ENCODE measurements around the gene GJA5.

Gene GJA5

GRCh38 chr1:147760481-147761260 is at the start of gene GJA5:
TSS of gene GJA5 (minus strand) at chr1:147760602. CDS start at chr1:147759238, 1,364 bp downstream.
- no peaks in the 10 kb centered on the region for H3K36me3 ChIP-seq (ENCODE audit: control insufficient read depth in 2 of 2, insufficient read depth in 2 of 2, low read length in 2 of 2)
- no peak within 1 kb of the TSS for H3K4me3 ChIP-seq (ENCODE audit: low read length in 2 of 2)
- H3K27me3 ChIP-seq (ENCODE audit: control insufficient read depth in 2 of 2, insufficient read depth in 2 of 2, low read length in 2 of 2) = no peaks in the 10 kb centered on the region
- no peaks in the 10 kb centered on the region for H3K4me1 ChIP-seq (ENCODE audit: control insufficient read depth in 2 of 2, insufficient read depth in 2 of 2, low read length in 2 of 2)
- no peak within 1 kb of the TSS for H3K27ac ChIP-seq (ENCODE audit: low read depth in 2 of 2, low read length in 2 of 2)
- H3K9ac ChIP-seq (ENCODE audit: low read depth in 1 of 2, low read length in 2 of 2) = no peak within 1 kb of the TSS
- H3K9me3 ChIP-seq (ENCODE audit: control insufficient read depth in 2 of 2, low read length in 2 of 2) = no peaks in the 10 kb centered on the region

DNA sequence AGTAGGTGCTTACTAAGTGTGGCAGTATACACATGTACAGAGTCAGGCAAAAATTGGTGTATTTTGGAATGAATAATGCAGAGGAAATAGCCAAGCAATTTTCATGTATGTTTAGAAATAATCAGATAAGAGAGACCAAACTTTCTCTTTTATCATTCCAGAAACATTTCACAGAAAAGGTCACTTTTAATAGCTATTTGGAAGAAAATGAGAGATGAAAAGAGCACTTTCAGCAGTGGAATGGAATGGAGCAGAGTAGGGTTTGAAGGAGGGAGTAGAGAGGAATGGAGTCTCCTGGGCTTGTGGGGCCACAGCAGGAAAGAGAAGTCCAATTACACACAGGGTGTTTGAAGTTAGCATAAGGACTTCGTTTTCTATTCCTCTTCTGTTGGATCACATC is 48.8 kb upstream of the GJA5 start:
- no peaks in the 10 kb centered on the region for H3K9me3 ChIP-seq (ENCODE audit: control insufficient read depth in 2 of 2, low read length in 2 of 2)
- no peak overlapping the region for H3K27ac ChIP-seq (ENCODE audit: low read depth in 2 of 2, low read length in 2 of 2)
- H3K4me1 ChIP-seq (ENCODE audit: control insufficient read depth in 2 of 2, insufficient read depth in 2 of 2, low read length in 2 of 2) = no peaks in the 10 kb centered on the region
- no peak overlapping the region for H3K9ac ChIP-seq (ENCODE audit: low read depth in 1 of 2, low read length in 2 of 2)
- H3K36me3 ChIP-seq (ENCODE audit: control insufficient read depth in 2 of 2, insufficient read depth in 2 of 2, low read length in 2 of 2) = no peaks in the 10 kb centered on the region
- no peaks in the 10 kb centered on the region for H3K27me3 ChIP-seq (ENCODE audit: control insufficient read depth in 2 of 2, insufficient read depth in 2 of 2, low read length in 2 of 2)
- no peak overlapping the region for H3K4me3 ChIP-seq (ENCODE audit: low read length in 2 of 2)

DNA sequence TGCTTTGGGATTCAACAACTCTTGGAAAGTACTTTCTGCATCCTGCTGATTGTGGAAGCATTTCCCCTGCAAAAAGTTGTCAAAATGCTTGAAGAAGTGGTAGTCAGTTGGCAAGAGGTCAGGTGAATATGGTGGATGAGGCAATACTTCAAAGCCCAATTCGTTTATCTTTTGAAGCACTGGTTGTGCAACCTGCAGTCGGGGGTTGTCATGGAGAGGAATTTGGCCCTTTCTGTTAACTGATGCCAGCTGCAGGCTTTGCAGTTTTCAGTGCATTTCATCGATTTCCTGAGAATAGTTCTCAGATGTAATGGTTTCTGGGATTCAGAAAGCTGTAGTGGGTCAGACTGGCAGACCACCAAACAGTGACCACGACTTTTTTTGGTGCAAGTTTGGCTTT is 47.6 kb upstream of the GJA5 start:
- H3K4me3 ChIP-seq (ENCODE audit: low read length in 2 of 2) = no peak overlapping the region
- H3K36me3 ChIP-seq (ENCODE audit: control insufficient read depth in 2 of 2, insufficient read depth in 2 of 2, low read length in 2 of 2) = no peaks in the 10 kb centered on the region
- no peaks in the 10 kb centered on the region for H3K4me1 ChIP-seq (ENCODE audit: control insufficient read depth in 2 of 2, insufficient read depth in 2 of 2, low read length in 2 of 2)
- no peak overlapping the region for H3K9ac ChIP-seq (ENCODE audit: low read depth in 1 of 2, low read length in 2 of 2)
- no peak overlapping the region for H3K27ac ChIP-seq (ENCODE audit: low read depth in 2 of 2, low read length in 2 of 2)
- H3K27me3 ChIP-seq (ENCODE audit: control insufficient read depth in 2 of 2, insufficient read depth in 2 of 2, low read length in 2 of 2) = no peaks in the 10 kb centered on the region
- H3K9me3 ChIP-seq (ENCODE audit: control insufficient read depth in 2 of 2, low read length in 2 of 2) = no peaks in the 10 kb centered on the region

DNA sequence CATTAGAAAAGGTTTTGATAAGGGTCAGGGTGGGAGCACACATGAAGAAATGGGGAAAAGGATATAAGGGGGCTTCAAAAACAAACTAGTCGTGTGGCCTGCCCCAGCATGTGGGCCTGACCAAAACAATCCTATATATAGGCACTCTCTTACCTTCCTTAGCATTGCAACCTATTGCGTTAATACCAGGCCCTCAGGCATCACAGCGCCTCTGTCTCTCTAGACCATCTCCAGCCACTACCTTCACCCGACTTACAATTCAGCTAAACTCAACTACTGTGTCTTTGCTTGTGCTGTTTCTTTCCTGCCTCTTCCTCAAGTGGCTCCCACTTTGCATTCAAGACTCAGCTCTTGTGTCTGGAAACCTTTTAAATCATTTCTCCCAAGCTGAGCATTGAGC is 47.0 kb upstream of the GJA5 start:
- Histone ChIP-seq H3K27me3 (ENCODE audit: control insufficient read depth in 2 of 2, insufficient read depth in 2 of 2, low read length in 2 of 2) (no peaks in the 10 kb centered on the region), H3K9ac (ENCODE audit: low read depth in 1 of 2, low read length in 2 of 2) (no peak overlapping the region), H3K9me3 (ENCODE audit: control insufficient read depth in 2 of 2, low read length in 2 of 2) (no peaks in the 10 kb centered on the region), H3K4me3 (ENCODE audit: low read length in 2 of 2) (no peak overlapping the region), H3K36me3 (ENCODE audit: control insufficient read depth in 2 of 2, insufficient read depth in 2 of 2, low read length in 2 of 2) (no peaks in the 10 kb centered on the region), H3K4me1 (ENCODE audit: control insufficient read depth in 2 of 2, insufficient read depth in 2 of 2, low read length in 2 of 2) (no peaks in the 10 kb centered on the region), H3K27ac (ENCODE audit: low read depth in 2 of 2, low read length in 2 of 2) (no peak overlapping the region)

DNA sequence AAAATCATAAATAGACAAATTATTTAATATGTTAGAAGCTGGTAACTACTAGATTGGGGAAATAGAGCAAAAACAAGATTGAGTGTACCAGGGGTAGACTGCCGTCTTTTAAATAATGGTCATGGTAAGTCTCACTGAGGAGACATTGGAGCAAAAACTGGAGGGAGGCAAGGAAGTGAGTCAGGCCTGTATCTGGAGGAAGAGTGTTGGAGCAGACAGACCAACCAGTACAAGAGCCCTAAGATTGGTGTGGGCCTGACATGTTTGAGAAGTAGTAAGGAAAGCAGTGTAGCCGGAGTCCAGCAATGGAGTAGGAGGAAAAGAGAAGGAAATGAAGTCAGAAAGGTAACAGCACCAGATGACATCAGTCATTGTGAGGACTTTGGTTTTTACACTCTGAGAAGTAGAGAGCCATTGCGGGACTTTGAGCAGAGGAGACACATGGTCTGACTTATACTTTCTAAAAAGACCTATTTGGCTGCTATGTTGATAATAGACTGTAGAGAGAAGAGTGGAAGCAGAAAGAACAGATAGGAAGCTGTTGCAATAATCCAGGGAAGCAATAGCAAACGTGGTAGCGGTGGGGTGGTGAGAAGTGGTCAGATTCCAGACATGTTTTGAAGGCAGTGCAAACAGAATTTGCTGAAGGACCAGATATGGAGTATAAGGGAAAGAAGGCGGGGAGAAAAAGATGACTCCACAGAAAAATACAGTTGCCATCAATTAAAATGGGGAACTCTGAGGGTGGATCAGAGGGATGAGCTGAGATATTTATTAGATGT is 44.7 kb upstream of the GJA5 start:
- H3K4me1 ChIP-seq (ENCODE audit: control insufficient read depth in 2 of 2, insufficient read depth in 2 of 2, low read length in 2 of 2) = no peaks in the 10 kb centered on the region
- no peak overlapping the region for H3K27ac ChIP-seq (ENCODE audit: low read depth in 2 of 2, low read length in 2 of 2)
- H3K27me3 ChIP-seq (ENCODE audit: control insufficient read depth in 2 of 2, insufficient read depth in 2 of 2, low read length in 2 of 2) = no peaks in the 10 kb centered on the region
- H3K4me3 ChIP-seq (ENCODE audit: low read length in 2 of 2) = no peak overlapping the region
- H3K36me3 ChIP-seq (ENCODE audit: control insufficient read depth in 2 of 2, insufficient read depth in 2 of 2, low read length in 2 of 2) = no peaks in the 10 kb centered on the region
- H3K9ac ChIP-seq (ENCODE audit: low read depth in 1 of 2, low read length in 2 of 2) = no peak overlapping the region
- H3K9me3 ChIP-seq (ENCODE audit: control insufficient read depth in 2 of 2, low read length in 2 of 2) = no peaks in the 10 kb centered on the region

GRCh38 chr1:147800804-147801203 is 40.4 kb upstream of the GJA5 start:
- Histone ChIP-seq H3K27ac (ENCODE audit: low read depth in 2 of 2, low read length in 2 of 2) (no peak overlapping the region), H3K27me3 (ENCODE audit: control insufficient read depth in 2 of 2, insufficient read depth in 2 of 2, low read length in 2 of 2) (no peaks in the 10 kb centered on the region), H3K4me3 (ENCODE audit: low read length in 2 of 2) (no peak overlapping the region), H3K36me3 (ENCODE audit: control insufficient read depth in 2 of 2, insufficient read depth in 2 of 2, low read length in 2 of 2) (no peaks in the 10 kb centered on the region), H3K9me3 (ENCODE audit: control insufficient read depth in 2 of 2, low read length in 2 of 2) (no peaks in the 10 kb centered on the region), H3K4me1 (ENCODE audit: control insufficient read depth in 2 of 2, insufficient read depth in 2 of 2, low read length in 2 of 2) (no peaks in the 10 kb centered on the region), H3K9ac (ENCODE audit: low read depth in 1 of 2, low read length in 2 of 2) (no peak overlapping the region)

GRCh38 chr1:147798731-147799130 is 38.3 kb upstream of the GJA5 start:
- Histone ChIP-seq H3K9me3 (ENCODE audit: control insufficient read depth in 2 of 2, low read length in 2 of 2) (no peaks in the 10 kb centered on the region), H3K36me3 (ENCODE audit: control insufficient read depth in 2 of 2, insufficient read depth in 2 of 2, low read length in 2 of 2) (no peaks in the 10 kb centered on the region), H3K4me1 (ENCODE audit: control insufficient read depth in 2 of 2, insufficient read depth in 2 of 2, low read length in 2 of 2) (no peaks in the 10 kb centered on the region), H3K4me3 (ENCODE audit: low read length in 2 of 2) (no peak overlapping the region), H3K27me3 (ENCODE audit: control insufficient read depth in 2 of 2, insufficient read depth in 2 of 2, low read length in 2 of 2) (no peaks in the 10 kb centered on the region), H3K27ac (ENCODE audit: low read depth in 2 of 2, low read length in 2 of 2) (no peak overlapping the region), H3K9ac (ENCODE audit: low read depth in 1 of 2, low read length in 2 of 2) (no peak overlapping the region)

DNA sequence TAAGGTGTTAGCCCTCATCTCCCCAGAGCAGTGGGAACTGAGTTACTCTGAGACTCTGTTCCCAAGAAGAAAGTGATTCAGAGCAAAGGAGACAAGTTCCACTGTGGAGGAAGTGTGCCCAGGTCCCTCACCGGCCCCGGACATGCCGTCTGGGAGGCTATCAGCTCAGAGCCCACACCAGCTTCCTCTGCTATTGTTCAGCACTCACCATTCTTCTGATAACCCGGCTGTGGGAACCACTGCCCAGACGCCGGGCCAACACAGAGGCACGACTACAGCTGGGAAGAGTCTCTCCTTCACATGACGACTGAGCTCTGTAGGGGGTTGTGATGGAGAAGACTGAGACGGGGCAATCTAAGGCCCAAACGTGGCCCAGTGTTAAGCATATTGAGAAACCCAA is 34.2 kb upstream of the GJA5 start:
- Histone ChIP-seq H3K9me3 (ENCODE audit: control insufficient read depth in 2 of 2, low read length in 2 of 2) (no peaks in the 10 kb centered on the region), H3K27me3 (ENCODE audit: control insufficient read depth in 2 of 2, insufficient read depth in 2 of 2, low read length in 2 of 2) (no peaks in the 10 kb centered on the region), H3K4me1 (ENCODE audit: control insufficient read depth in 2 of 2, insufficient read depth in 2 of 2, low read length in 2 of 2) (no peaks in the 10 kb centered on the region), H3K27ac (ENCODE audit: low read depth in 2 of 2, low read length in 2 of 2) (no peak overlapping the region), H3K4me3 (ENCODE audit: low read length in 2 of 2) (no peak overlapping the region), H3K9ac (ENCODE audit: low read depth in 1 of 2, low read length in 2 of 2) (no peak overlapping the region), H3K36me3 (ENCODE audit: control insufficient read depth in 2 of 2, insufficient read depth in 2 of 2, low read length in 2 of 2) (no peaks in the 10 kb centered on the region)

DNA sequence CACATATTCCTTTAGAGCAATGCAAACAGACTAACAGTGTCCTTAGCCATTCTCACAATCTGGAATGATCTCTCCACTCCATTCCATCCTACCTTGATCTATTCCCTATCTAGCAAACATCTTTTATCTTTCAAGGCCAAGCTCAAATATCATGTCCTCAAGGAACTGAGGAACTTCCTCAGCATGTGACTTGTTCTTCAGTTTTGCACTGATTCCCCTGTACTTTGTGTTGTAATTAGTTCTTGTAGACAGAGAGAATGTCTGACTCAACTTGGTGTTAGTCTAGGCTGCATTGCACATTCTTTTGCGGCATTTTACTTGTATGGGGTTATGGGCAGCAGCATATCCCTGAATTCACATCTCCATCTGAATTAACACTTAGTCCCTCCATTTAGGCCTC is 31.5 kb upstream of the GJA5 start:
- Histone ChIP-seq H3K9me3 (ENCODE audit: control insufficient read depth in 2 of 2, low read length in 2 of 2) (no peaks in the 10 kb centered on the region), H3K4me3 (ENCODE audit: low read length in 2 of 2) (no peak overlapping the region), H3K27ac (ENCODE audit: low read depth in 2 of 2, low read length in 2 of 2) (no peak overlapping the region), H3K9ac (ENCODE audit: low read depth in 1 of 2, low read length in 2 of 2) (no peak overlapping the region), H3K4me1 (ENCODE audit: control insufficient read depth in 2 of 2, insufficient read depth in 2 of 2, low read length in 2 of 2) (no peaks in the 10 kb centered on the region), H3K36me3 (ENCODE audit: control insufficient read depth in 2 of 2, insufficient read depth in 2 of 2, low read length in 2 of 2) (no peaks in the 10 kb centered on the region), H3K27me3 (ENCODE audit: control insufficient read depth in 2 of 2, insufficient read depth in 2 of 2, low read length in 2 of 2) (no peaks in the 10 kb centered on the region)

DNA sequence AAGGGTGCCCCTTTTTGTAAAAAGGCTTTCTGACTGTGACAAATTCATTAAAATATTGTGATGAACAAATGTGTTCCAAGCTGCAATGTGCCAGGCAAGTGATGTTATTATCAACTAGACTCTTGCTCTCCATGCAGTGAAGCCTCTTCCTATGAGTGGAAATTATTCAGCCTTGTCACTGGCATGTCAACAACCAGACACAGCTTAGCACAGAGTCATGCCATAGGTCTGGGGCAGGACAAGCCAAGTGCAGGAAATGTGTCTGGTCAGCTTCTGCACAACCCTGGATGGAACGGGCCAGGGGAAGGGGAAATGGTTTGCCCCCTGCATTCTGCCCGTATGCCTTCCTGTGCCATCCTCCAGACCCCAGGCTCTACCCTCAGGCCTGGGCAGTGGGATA is 27.4 kb upstream of the GJA5 start:
- no peaks in the 10 kb centered on the region for H3K36me3 ChIP-seq (ENCODE audit: control insufficient read depth in 2 of 2, insufficient read depth in 2 of 2, low read length in 2 of 2)
- H3K9ac ChIP-seq (ENCODE audit: low read depth in 1 of 2, low read length in 2 of 2) = no peak overlapping the region
- H3K27ac ChIP-seq (ENCODE audit: low read depth in 2 of 2, low read length in 2 of 2) = no peak overlapping the region
- no peak overlapping the region for H3K4me3 ChIP-seq (ENCODE audit: low read length in 2 of 2)
- H3K9me3 ChIP-seq (ENCODE audit: control insufficient read depth in 2 of 2, low read length in 2 of 2) = no peaks in the 10 kb centered on the region
- peaks cover 4% of the 10 kb centered on the region in 2 donors for H3K27me3 ChIP-seq (ENCODE audit: control insufficient read depth in 2 of 2, insufficient read depth in 2 of 2, low read length in 2 of 2)
- no peaks in the 10 kb centered on the region for H3K4me1 ChIP-seq (ENCODE audit: control insufficient read depth in 2 of 2, insufficient read depth in 2 of 2, low read length in 2 of 2)

Data from mucosa of rectum (tissue), 2 donors.